Gastroesophageal sphincter (tissue), 4 donors: ENCODE measurements around the gene KLHL1. TPM values are rescaled to one million over a fixed set of nuclear protein-coding genes. Genes with fewer than 3 reads are reported as not detected.

Source experiments
- ATAC-seq: fragments of 150-250 bp; one replicate; pipeline ENCODE4 v1.9.1; 2016; ENCODE audit warnings: mild to moderate bottlenecking, moderate library complexity
- H3K27ac ChIP-seq, 4 donors: fragments of 200-600 bp; sonication (generic) in 3 of 4; 1 replicate in 3 of 4; 2 replicates in 1 of 4; pipeline ENCODE4 v1.5.1; 2016 to 2019
- H3K27me3 ChIP-seq: fragments of 200-600 bp; sonication (generic); one replicate; pipeline ENCODE4 v1.5.1; 2019
- H3K36me3 ChIP-seq, 2 donors: fragments of 200-600 bp; sonication (generic); one replicate each; pipeline ENCODE4 v1.5.1; 2019; ENCODE audit warnings: control low read depth in 1 of 2
- H3K4me1 ChIP-seq, 3 donors: fragments of 200-600 bp; sonication (generic); 1 replicate in 2 of 3; 2 replicates in 1 of 3; pipeline ENCODE4 v1.5.1; 2016 to 2019; ENCODE audit warnings: control low read depth in 2 of 3
- H3K4me3 ChIP-seq, 2 donors: fragments of 200-600 bp; sonication (generic); one replicate each; pipeline ENCODE4 v1.5.1; 2019; ENCODE audit warnings: mild to moderate bottlenecking in 1 of 2, moderate library complexity in 1 of 2
- H3K9me3 ChIP-seq, 3 donors: fragments of 200-600 bp; sonication (generic); one replicate each; pipeline ENCODE4 v1.5.1; 2017 to 2019; ENCODE audit warnings: control low read depth in 2 of 3
- EP300 ChIP-seq: sonication (generic); formaldehyde crosslinking; IDR thresholded peaks from one replicate; pipeline ENCODE4 v1.6.1; 2017; ENCODE audit warnings: antibody characterized with exemption, mild to moderate bottlenecking
- POLR2A ChIP-seq, 2 donors: fragments of 450-650 bp; IDR thresholded peaks; one replicate each; pipeline ENCODE4 v1.6.1; 2017; ENCODE audit warnings: antibody characterized with exemption in 2 of 2, mild to moderate bottlenecking in 2 of 2, moderate library complexity in 1 of 2
- POLR2AphosphoS5 ChIP-seq: sonication (generic); formaldehyde crosslinking; IDR thresholded peaks from one replicate; pipeline ENCODE4 v1.6.1; 2017; ENCODE audit warnings: antibody characterized with exemption
- WGBS, 2 donors: methylation state at CpG; one replicate each; pipeline ENCODE4 v1.1.5; 2018; ENCODE audit warnings: low coverage in 1 of 2; 5-methylcytosine and 5-hydroxymethylcytosine counted together
- total RNA-seq, 4 donors: library from RNA; depleted of rRNA; stranded (reverse); fragments of >200 nt; gene quantifications; one replicate each; pipeline ENCODE4 v1.1.0, GENCODE V29; 2016
- TF ChIP-seq, protein P1 (sequence below), 4 experiments: fragments of 200-600 bp in 2 of 4; fragments of 450-650 bp in 2 of 4; sonication (generic) in 1 of 4; IDR thresholded peaks; one replicate each; pipeline ENCODE4 v1.5.1; 2017 to 2019; ENCODE audit warnings: antibody characterized with exemption in 4 of 4, mild to moderate bottlenecking in 2 of 4, moderate library complexity in 2 of 4

The KLHL1 gene
- total RNA-seq, 4 donors from 2014 or later = 0.13 TPM; not detected in 3

DNA sequence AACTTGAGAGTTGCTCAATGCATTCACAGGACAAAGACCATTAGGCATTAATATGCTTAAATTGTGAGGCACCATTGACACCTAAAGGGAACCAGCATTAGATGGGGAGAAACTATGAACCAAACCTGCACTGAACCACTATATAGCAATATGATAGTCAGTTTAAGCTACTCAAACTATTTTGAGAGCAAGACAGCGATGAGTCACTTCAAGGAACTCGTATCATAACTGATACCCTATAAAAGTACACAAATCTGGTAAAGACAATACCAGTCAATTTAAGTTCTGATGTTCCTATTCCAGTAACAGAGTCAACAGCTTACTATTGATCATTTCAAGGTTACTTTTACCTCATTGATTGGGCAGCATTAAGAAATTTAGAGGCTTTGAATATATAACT is 151.9 kb downstream of the KLHL1 start:
- Histone ChIP-seq H3K4me1 (no peaks in the 10 kb centered on the region), H3K9me3 (no peaks in the 10 kb centered on the region), H3K27ac (no peak overlapping the region), H3K27me3 (no peaks in the 10 kb centered on the region), H3K36me3 (no peaks in the 10 kb centered on the region), H3K4me3 (no peak overlapping the region)
- no peak for ATAC-seq
- TF ChIP-seq POLR2AphosphoS5 = no peak
- TF ChIP-seq POLR2A (IDR thresholded peaks at IDR 0.05) = no peak
- TF ChIP-seq, protein P1, sequence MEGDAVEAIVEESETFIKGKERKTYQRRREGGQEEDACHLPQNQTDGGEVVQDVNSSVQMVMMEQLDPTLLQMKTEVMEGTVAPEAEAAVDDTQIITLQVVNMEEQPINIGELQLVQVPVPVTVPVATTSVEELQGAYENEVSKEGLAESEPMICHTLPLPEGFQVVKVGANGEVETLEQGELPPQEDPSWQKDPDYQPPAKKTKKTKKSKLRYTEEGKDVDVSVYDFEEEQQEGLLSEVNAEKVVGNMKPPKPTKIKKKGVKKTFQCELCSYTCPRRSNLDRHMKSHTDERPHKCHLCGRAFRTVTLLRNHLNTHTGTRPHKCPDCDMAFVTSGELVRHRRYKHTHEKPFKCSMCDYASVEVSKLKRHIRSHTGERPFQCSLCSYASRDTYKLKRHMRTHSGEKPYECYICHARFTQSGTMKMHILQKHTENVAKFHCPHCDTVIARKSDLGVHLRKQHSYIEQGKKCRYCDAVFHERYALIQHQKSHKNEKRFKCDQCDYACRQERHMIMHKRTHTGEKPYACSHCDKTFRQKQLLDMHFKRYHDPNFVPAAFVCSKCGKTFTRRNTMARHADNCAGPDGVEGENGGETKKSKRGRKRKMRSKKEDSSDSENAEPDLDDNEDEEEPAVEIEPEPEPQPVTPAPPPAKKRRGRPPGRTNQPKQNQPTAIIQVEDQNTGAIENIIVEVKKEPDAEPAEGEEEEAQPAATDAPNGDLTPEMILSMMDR (IDR thresholded peaks at IDR 0.05) = no peak
- TF ChIP-seq EP300 = no peak
- WGBS, 2 donors = 84 to 95% methylated on average over 2 of the region's 2 CpGs

- H3K27ac ChIP-seq = no peak overlapping the region
- TF ChIP-seq EP300 = no peak
- TF ChIP-seq, protein P1 (IDR thresholded peaks at IDR 0.05) = no peak
- no peak for TF ChIP-seq POLR2A (IDR thresholded peaks at IDR 0.05)
- no peak for TF ChIP-seq POLR2AphosphoS5
- no peaks in the 10 kb centered on the region for H3K9me3 ChIP-seq
- no peaks in the 10 kb centered on the region for H3K27me3 ChIP-seq
- no peaks in the 10 kb centered on the region for H3K36me3 ChIP-seq
- H3K4me3 ChIP-seq = no peak overlapping the region
- no peaks in the 10 kb centered on the region for H3K4me1 ChIP-seq
- no peak for ATAC-seq
These were observed 153.0 kb downstream of the KLHL1 start for GRCh38 chr13:69955271-69955670.

GRCh38 chr13:69951412-69951811 is 156.8 kb downstream of the KLHL1 start:
- Histone ChIP-seq H3K27me3 (no peaks in the 10 kb centered on the region), H3K27ac (no peak overlapping the region), H3K4me1 (no peaks in the 10 kb centered on the region), H3K4me3 (no peak overlapping the region), H3K36me3 (no peaks in the 10 kb centered on the region), H3K9me3 (no peaks in the 10 kb centered on the region)
- ATAC-seq = no peak
- WGBS, 2 donors = 74 to 83% methylated on average over 2 of the region's 2 CpGs
- TF ChIP-seq POLR2A (IDR thresholded peaks at IDR 0.05) (no peak), EP300 (no peak), POLR2AphosphoS5 (no peak)
- TF ChIP-seq, protein P1 (IDR thresholded peaks at IDR 0.05) = no peak

DNA sequence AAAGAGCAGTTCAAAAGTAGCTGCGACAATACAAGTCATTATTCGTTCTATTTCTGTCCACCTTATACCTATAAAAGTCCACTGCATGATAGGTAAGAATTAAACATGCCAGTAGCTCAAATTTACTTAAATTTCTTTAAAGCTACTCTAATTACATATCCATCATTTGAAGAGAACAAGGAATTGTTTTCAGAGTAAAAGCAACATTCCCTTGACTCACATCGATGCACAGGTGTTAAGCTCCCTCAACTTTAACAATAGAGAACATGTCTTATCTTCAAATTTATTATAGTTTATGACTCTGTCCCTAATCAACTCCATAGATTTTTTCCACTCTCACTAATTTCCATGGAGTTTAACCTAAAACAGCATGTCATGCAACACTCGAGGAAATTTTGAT is 158.1 kb downstream of the KLHL1 start:
- Histone ChIP-seq H3K27ac (no peak overlapping the region), H3K9me3 (no peaks in the 10 kb centered on the region), H3K27me3 (no peaks in the 10 kb centered on the region), H3K4me1 (no peaks in the 10 kb centered on the region), H3K4me3 (no peak overlapping the region), H3K36me3 (no peaks in the 10 kb centered on the region)
- 84 to 92% methylated on average over 4 of the region's 4 CpGs for WGBS, 2 donors
- TF ChIP-seq, protein P1 (IDR thresholded peaks at IDR 0.05) = no peak
- TF ChIP-seq POLR2A (IDR thresholded peaks at IDR 0.05) = no peak
- ATAC-seq = no peak

- TF ChIP-seq POLR2A (IDR thresholded peaks at IDR 0.05) (no peak), POLR2AphosphoS5 (no peak), EP300 (no peak)
- TF ChIP-seq, protein P1 (IDR thresholded peaks at IDR 0.05) = no peak
- Histone ChIP-seq H3K4me3 (no peak overlapping the region), H3K9me3 (no peaks in the 10 kb centered on the region), H3K4me1 (no peaks in the 10 kb centered on the region), H3K27ac (no peak overlapping the region), H3K27me3 (no peaks in the 10 kb centered on the region), H3K36me3 (no peaks in the 10 kb centered on the region)
- no peak for ATAC-seq
- WGBS, 2 donors = 21 to 24% methylated on average over 3 of the region's 3 CpGs
These were observed 160.2 kb downstream of the KLHL1 start for GRCh38 chr13:69948016-69948415.
